Measurements from ENCODE around the gene NTRK3. TPM values are rescaled to one million over a fixed set of nuclear protein-coding genes. Genes with fewer than 3 reads are reported as not detected.
A peak's percentile ranks its signal among the peaks of the same experiment; 100 is the strongest.

The NTRK3 gene
- total and polyA plus RNA-seq, 2 of the 8 experiments (the other 6 are each of a cell fraction or from before 2014, with no cell fraction given): 4.5 to 6.8 TPM

GRCh38 chr15:88255484-88256278 lies 858 bp downstream of the NTRK3 start:
- Histone ChIP-seq H4K91ac (replicated peaks; ENCODE audit: insufficient read length, low read length) (no peak overlapping the region), H3K23me2 (ENCODE audit: low read depth, low read length) (peaks cover 26% of the 10 kb centered on the region; the same call in 1 of the 2 replicates), H3K27ac (ENCODE audit: low read depth, low read length) (no peak overlapping the region), H3K4me3 (ENCODE audit: extremely low read depth in 1 of 4, insufficient read depth in 2 of 4, low read depth in 3 of 4, low read length in 4 of 4) (peak overlapping the region; percentile 62 to 80 (median 72)), H4K5ac (ENCODE audit: insufficient read length, low read depth, low read length) (no peak overlapping the region), H3K18ac (ENCODE audit: extremely low read depth, low read length) (no peak overlapping the region), H4K8ac (ENCODE audit: extremely low read depth, insufficient read depth, low read length) (peak overlapping the region; percentile 51; the same call in 1 of the 2 replicates), H3K4me1 (replicated peaks in 1 of 4; ENCODE audit: control insufficient read depth in 3 of 4, insufficient read depth in 4 of 4, low read length in 3 of 4) (peaks cover 0 to 5% (median 3%) of the 10 kb centered on the region in 4 experiments; a peak in 6 of 7 replicates), H3K79me1 (ENCODE audit: low read depth, low read length) (no peaks in the 10 kb centered on the region), H3K79me2 (ENCODE audit: control insufficient read depth in 1 of 2, insufficient read depth in 2 of 2, low read length in 2 of 2) (no peaks in the 10 kb centered on the region), H3K23ac (ENCODE audit: insufficient read length) (no peak overlapping the region), H3K9ac (replicated peaks in 1 of 4; ENCODE audit: extremely low read depth in 1 of 4, low read depth in 3 of 4, low read length in 3 of 4) (0 out of 7 replicates have a peak overlapping the region, but pooled peaks of 1 of the 4 experiments have one; percentile 19), H3K9me3 (ENCODE audit: insufficient read depth in 2 of 2, low read depth in 1 of 2, low read length in 1 of 2) (no peaks in the 10 kb centered on the region), H3K4ac (replicated peaks; ENCODE audit: insufficient read length, low read depth, low read length) (no peak overlapping the region), H2AFZ (ENCODE audit: low read length) (0 out of 2 replicates have a peak overlapping the region, but pooled peaks have one; percentile 47), H2BK5ac (ENCODE audit: low read depth, low read length) (no peak overlapping the region), H4K20me1 (replicated peaks in 1 of 2; ENCODE audit: control insufficient read depth in 1 of 2, insufficient read depth in 2 of 2, low read length in 2 of 2) (peaks cover 0 to 2% of the 10 kb centered on the region in 2 experiments), H2BK120ac (replicated peaks; ENCODE audit: low read depth, low read length) (no peak overlapping the region), H3K14ac (ENCODE audit: insufficient read length) (no peak overlapping the region), H2AK5ac (ENCODE audit: low read depth, low read length) (no peak overlapping the region), H3K4me2 (ENCODE audit: insufficient read depth in 1 of 2, low read depth in 2 of 2, low read length in 2 of 2) (peak overlapping the region; percentile 80 to 94), H3K36me3 (ENCODE audit: control insufficient read depth in 2 of 4, insufficient read depth in 4 of 4, low read length in 3 of 4) (no peaks in the 10 kb centered on the region), H3K56ac (replicated peaks; ENCODE audit: insufficient read length, low read depth, low read length) (no peak overlapping the region), H2BK20ac (ENCODE audit: low read length) (no peak overlapping the region), H2BK12ac (ENCODE audit: low read depth, low read length) (no peak overlapping the region), H3K27me3 (replicated peaks in 1 of 4; ENCODE audit: control insufficient read depth in 3 of 4, extremely low read depth in 1 of 4, insufficient read depth in 3 of 4, low read length in 3 of 4) (peaks cover 21 to 47% (median 35%) of the 10 kb centered on the region in 4 experiments), H2BK15ac (ENCODE audit: low read length) (no peak overlapping the region)
- 2% methylated on average over 34 of the region's 58 CpGs; no CpG with 5 or more reads in 1 of the 2 experiments for WGBS, 2 experiments (ENCODE audit: extremely low coverage in 1 of 2, insufficient coverage in 1 of 2, insufficient read length in 1 of 2, insufficient replicate concordance in 2 of 2, low coverage in 1 of 2, low lambda C conversion rate in 2 of 2, missing lambda C conversion rate in 1 of 2)
- no peak for FAIRE-seq
- ChIA-PET POLR2A (ENCODE audit: partially characterized antibody) (interaction anchor here (0.6 to 2.0 kb wide), 3 partner anchors 16 to 302 kb away, joined by 3 to 4 read pairs (median 4); no protein-coding TSS in a partner anchor), CTCF (ENCODE audit: partially characterized antibody) (interaction anchor here (0.8 to 9.3 kb wide), 5 partner anchors 9 to 195 kb away, joined by 4 to 119 read pairs (median 15); no protein-coding TSS in a partner anchor)
- peak in 1 of 2 experiments; percentile 78 for DNase-seq (ENCODE audit: low read depth in 1 of 2, low spot score in 2 of 2)
- TF ChIP-seq SIN3A (conservative IDR thresholded peaks at IDR 0.05 in 1 of 2, IDR thresholded peaks at IDR 0.05 in 1 of 2; ENCODE audit: low read depth in 1 of 2, low read length in 2 of 2) (0 out of 4 replicates have a peak, but pooled peaks of 1 of the 2 experiments have one; percentile 16), CTBP2 (IDR thresholded peaks at IDR 0.05; ENCODE audit: borderline replicate concordance, insufficient read depth, insufficient read length, low read length) (peak; percentile 68), E2F6 (IDR thresholded peaks at IDR 0.05) (peak; percentile 50; the same call in 1 of the 2 replicates)
- TF ChIP-seq, protein P1, sequence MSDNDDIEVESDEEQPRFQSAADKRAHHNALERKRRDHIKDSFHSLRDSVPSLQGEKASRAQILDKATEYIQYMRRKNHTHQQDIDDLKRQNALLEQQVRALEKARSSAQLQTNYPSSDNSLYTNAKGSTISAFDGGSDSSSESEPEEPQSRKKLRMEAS (IDR thresholded peaks at IDR 0.05): peak; percentile 33; the same call in 1 of the 2 replicates
